ENCODE data around the gene RUNX3. TPM values are rescaled to one million over a fixed set of nuclear protein-coding genes. Genes with fewer than 3 reads are reported as not detected.

RUNX3 gene
- polyA plus RNA-seq, 6 donors from 2014 or later = 14.7 to 28.7 (median 18.2) TPM

GRCh38 chr1:24927473-24927872, 2.6 kb downstream of the RUNX3 start:
- DNase-seq (no peak), ATAC-seq (ENCODE audit: low read depth in 2 of 2) (no peak)
- peaks cover 41 to 71% (median 52%) of the 10 kb centered on the region in 3 donors for H3K4me1 Mint-ChIP-seq
- H3K27ac Mint-ChIP-seq = peak overlapping the region in 5 of 6 donors; percentile 95 to 100 (median 99)
- peaks cover 0 to 4% of the 10 kb centered on the region in 2 donors for H3K36me3 Mint-ChIP-seq
- no peaks in the 10 kb centered on the region for H3K27me3 Mint-ChIP-seq
- no peaks in the 10 kb centered on the region for H3K9me3 Mint-ChIP-seq
- H3K4me3 Mint-ChIP-seq = peak overlapping the region; percentile 97 to 100 (median 99)

- peak overlapping the region in 5 of 6 donors; percentile 61 to 98 (median 87) for H3K27ac Mint-ChIP-seq
- peaks cover 39 to 76% (median 49%) of the 10 kb centered on the region in 3 donors for H3K4me1 Mint-ChIP-seq
- H3K9me3 Mint-ChIP-seq = no peaks in the 10 kb centered on the region
- peak overlapping the region; percentile 30 to 100 (median 98) for H3K4me3 Mint-ChIP-seq
- ATAC-seq (ENCODE audit: low read depth in 2 of 2) (no peak), DNase-seq (no peak)
- H3K27me3 Mint-ChIP-seq = no peaks in the 10 kb centered on the region
- peaks cover 0 to 4% of the 10 kb centered on the region in 2 donors for H3K36me3 Mint-ChIP-seq
Measured at GRCh38 chr1:24926563-24927249, 3.4 kb downstream of the RUNX3 start.

- Mint-ChIP-seq H3K9me3 (no peaks in the 10 kb centered on the region), H3K36me3 (peaks cover under 1 to 4% of the 10 kb centered on the region in 2 donors), H3K4me1 (peaks cover 37 to 78% (median 47%) of the 10 kb centered on the region in 3 donors), H3K27ac (peak overlapping the region in 5 of 6 donors; percentile 28 to 98 (median 89)), H3K4me3 (peak overlapping the region; percentile 30 to 100 (median 90)), H3K27me3 (no peaks in the 10 kb centered on the region)
- DNase-seq (no peak), ATAC-seq (ENCODE audit: low read depth in 2 of 2) (no peak)
Measured at GRCh38 chr1:24925963-24926362, 4.1 kb downstream of the RUNX3 start.

- Mint-ChIP-seq H3K9me3 (no peaks in the 10 kb centered on the region), H3K4me3 (peak overlapping the region; percentile 56 to 100 (median 92)), H3K27me3 (no peaks in the 10 kb centered on the region), H3K27ac (peak overlapping the region; percentile 69 to 98 (median 96)), H3K4me1 (peaks cover 42 to 79% (median 54%) of the 10 kb centered on the region in 3 donors), H3K36me3 (peaks cover 7 to 10% of the 10 kb centered on the region in 2 donors)
- ATAC-seq (ENCODE audit: low read depth in 2 of 2) (peak; percentile 40 to 43), DNase-seq (peak; percentile 59)
Measured at GRCh38 chr1:24925082-24925779, 4.8 kb downstream of the RUNX3 start.

GRCh38 chr1:24923485-24924113, 6.5 kb downstream of the RUNX3 start:
- Mint-ChIP-seq H3K36me3 (peaks cover 9 to 14% of the 10 kb centered on the region in 2 donors), H3K27me3 (no peaks in the 10 kb centered on the region), H3K4me1 (peaks cover 46 to 80% (median 51%) of the 10 kb centered on the region in 3 donors), H3K27ac (peak overlapping the region; percentile 59 to 97 (median 92)), H3K4me3 (peak overlapping the region; percentile 45 to 82 (median 78)), H3K9me3 (no peaks in the 10 kb centered on the region)
- peak; percentile 50 for DNase-seq
- ATAC-seq (ENCODE audit: low read depth in 2 of 2) = peak; percentile 63 to 65

- H3K27ac Mint-ChIP-seq = peak overlapping the region in 4 of 6 donors; percentile 20 to 87 (median 54)
- H3K36me3 Mint-ChIP-seq = peaks cover 9 to 10% of the 10 kb centered on the region in 2 donors
- ATAC-seq (ENCODE audit: low read depth in 2 of 2) = no peak
- no peaks in the 10 kb centered on the region for H3K9me3 Mint-ChIP-seq
- H3K4me3 Mint-ChIP-seq = peak overlapping the region in 3 of 8 donors; percentile 7 to 54 (median 29)
- no peak for DNase-seq
- H3K27me3 Mint-ChIP-seq = no peaks in the 10 kb centered on the region
- H3K4me1 Mint-ChIP-seq = peaks cover 44 to 73% (median 45%) of the 10 kb centered on the region in 3 donors
Measured at GRCh38 chr1:24921938-24922662, 8.0 kb downstream of the RUNX3 start.

GRCh38 chr1:24921412-24921811, 8.7 kb downstream of the RUNX3 start:
- ATAC-seq (ENCODE audit: low read depth in 2 of 2) (no peak), DNase-seq (no peak)
- Mint-ChIP-seq H3K27ac (peak overlapping the region in 3 of 6 donors; percentile 36 to 87 (median 62)), H3K4me3 (peak overlapping the region in 2 of 8 donors; percentile 19 to 21), H3K4me1 (peaks cover 45 to 66% (median 49%) of the 10 kb centered on the region in 3 donors), H3K27me3 (no peaks in the 10 kb centered on the region), H3K9me3 (no peaks in the 10 kb centered on the region), H3K36me3 (peaks cover 9 to 10% of the 10 kb centered on the region in 2 donors)

GRCh38 chr1:24920533-24920925, 9.5 kb downstream of the RUNX3 start:
- peaks cover 38 to 62% (median 51%) of the 10 kb centered on the region in 3 donors for H3K4me1 Mint-ChIP-seq
- H3K36me3 Mint-ChIP-seq = peaks cover 10% of the 10 kb centered on the region in 2 donors
- H3K4me3 Mint-ChIP-seq = no peak overlapping the region
- H3K27me3 Mint-ChIP-seq = no peaks in the 10 kb centered on the region
- no peaks in the 10 kb centered on the region for H3K9me3 Mint-ChIP-seq
- DNase-seq (no peak), ATAC-seq (ENCODE audit: low read depth in 2 of 2) (no peak)
- H3K27ac Mint-ChIP-seq = peak overlapping the region in 5 of 6 donors; percentile 14 to 76 (median 32)

GRCh38 chr1:24919791-24920532, 10.1 kb downstream of the RUNX3 start:
- DNase-seq (no peak), ATAC-seq (ENCODE audit: low read depth in 2 of 2) (no peak)
- no peak overlapping the region for H3K4me3 Mint-ChIP-seq
- peaks cover 10 to 15% of the 10 kb centered on the region in 2 donors for H3K36me3 Mint-ChIP-seq
- peak overlapping the region in 4 of 6 donors; percentile 53 to 81 (median 66) for H3K27ac Mint-ChIP-seq
- no peaks in the 10 kb centered on the region for H3K9me3 Mint-ChIP-seq
- no peaks in the 10 kb centered on the region for H3K27me3 Mint-ChIP-seq
- peaks cover 39 to 61% (median 51%) of the 10 kb centered on the region in 3 donors for H3K4me1 Mint-ChIP-seq

GRCh38 chr1:24918995-24919605, 11.0 kb downstream of the RUNX3 start:
- Mint-ChIP-seq H3K36me3 (peaks cover 10 to 17% of the 10 kb centered on the region in 2 donors), H3K27me3 (no peaks in the 10 kb centered on the region), H3K9me3 (no peaks in the 10 kb centered on the region), H3K4me1 (peaks cover 39 to 57% (median 49%) of the 10 kb centered on the region in 3 donors), H3K27ac (peak overlapping the region in 2 of 6 donors; percentile 22 to 82), H3K4me3 (no peak overlapping the region)
- no peak for ATAC-seq (ENCODE audit: low read depth in 2 of 2)
- DNase-seq = no peak

GRCh38 chr1:24918370-24918769, 11.7 kb downstream of the RUNX3 start:
- no peaks in the 10 kb centered on the region for H3K27me3 Mint-ChIP-seq
- H3K36me3 Mint-ChIP-seq = peaks cover 10 to 17% of the 10 kb centered on the region in 2 donors
- H3K4me3 Mint-ChIP-seq = no peak overlapping the region
- H3K4me1 Mint-ChIP-seq = peaks cover 33 to 49% (median 43%) of the 10 kb centered on the region in 3 donors
- ATAC-seq (ENCODE audit: low read depth in 2 of 2) = no peak
- H3K9me3 Mint-ChIP-seq = no peaks in the 10 kb centered on the region
- no peak overlapping the region for H3K27ac Mint-ChIP-seq
- no peak for DNase-seq
